NCI-H2029 (cell line): Measurements from ENCODE around the gene PCDHGC3.

Source experiments
- DNase-seq: peaks from one replicate; lab custom pipeline; 2025; lab: John Stamatoyannopoulos, UW

Gene PCDHGC3

DNA sequence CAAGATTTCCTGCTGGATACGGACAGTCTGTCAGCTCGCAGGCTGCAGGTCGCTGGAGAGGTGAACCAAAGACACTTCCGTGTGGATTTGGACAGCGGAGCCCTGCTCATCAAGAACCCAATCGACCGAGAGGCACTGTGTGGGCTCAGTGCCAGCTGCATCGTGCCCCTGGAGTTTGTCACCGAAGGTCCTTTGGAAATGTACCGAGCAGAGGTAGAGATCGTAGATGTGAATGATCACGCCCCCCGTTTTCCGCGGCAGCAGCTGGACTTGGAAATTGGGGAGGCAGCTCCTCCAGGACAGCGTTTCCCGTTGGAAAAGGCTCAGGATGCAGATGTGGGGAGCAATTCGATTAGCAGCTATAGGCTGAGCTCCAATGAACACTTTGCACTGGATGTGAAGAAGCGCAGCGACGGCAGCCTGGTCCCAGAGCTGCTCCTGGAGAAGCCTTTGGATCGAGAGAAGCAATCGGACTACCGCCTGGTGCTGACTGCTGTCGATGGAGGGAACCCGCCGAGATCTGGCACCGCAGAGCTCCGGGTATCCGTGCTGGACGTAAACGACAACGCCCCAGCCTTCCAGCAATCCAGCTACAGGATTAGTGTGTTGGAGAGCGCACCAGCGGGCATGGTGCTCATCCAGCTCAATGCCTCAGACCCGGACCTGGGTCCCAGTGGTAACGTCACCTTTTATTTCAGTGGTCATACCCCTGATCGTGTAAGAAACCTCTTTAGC lies 9.7 kb downstream of the PCDHGC3 start:
- DNase-seq, result no peak

DNA sequence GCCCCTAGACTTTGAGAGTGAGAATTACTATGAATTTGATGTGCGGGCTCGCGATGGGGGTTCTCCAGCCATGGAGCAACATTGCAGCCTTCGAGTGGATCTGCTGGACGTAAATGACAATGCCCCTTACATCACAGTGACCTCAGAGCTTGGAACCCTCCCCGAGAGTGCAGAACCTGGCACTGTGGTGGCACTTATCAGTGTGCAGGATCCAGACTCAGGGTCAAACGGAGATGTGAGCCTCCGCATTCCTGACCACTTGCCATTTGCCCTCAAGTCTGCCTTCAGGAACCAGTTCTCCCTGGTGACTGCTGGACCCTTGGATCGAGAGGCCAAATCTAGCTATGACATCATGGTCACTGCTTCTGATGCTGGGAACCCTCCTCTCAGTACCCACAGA lies 10.3 kb downstream of the PCDHGC3 start:
- DNase-seq, result no peak

DNA sequence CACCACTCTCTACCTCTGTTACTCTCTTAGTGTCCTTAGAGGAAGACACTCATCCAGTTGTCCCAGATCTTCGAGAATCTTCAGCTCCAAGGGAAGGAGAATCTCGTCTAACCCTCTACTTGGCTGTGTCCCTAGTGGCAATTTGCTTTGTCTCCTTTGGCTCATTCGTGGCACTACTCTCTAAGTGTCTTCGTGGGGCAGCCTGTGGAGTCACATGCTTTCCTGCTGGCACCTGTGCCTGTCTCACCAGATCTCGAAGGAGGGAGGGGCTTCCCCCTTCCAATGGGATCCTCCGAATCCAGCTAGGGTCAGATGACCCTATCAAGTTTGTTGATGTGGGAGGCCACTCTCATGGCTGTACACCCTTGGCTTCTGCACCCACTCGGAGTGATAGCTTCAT lies 11.4 kb downstream of the PCDHGC3 start:
- no peak for DNase-seq

DNA sequence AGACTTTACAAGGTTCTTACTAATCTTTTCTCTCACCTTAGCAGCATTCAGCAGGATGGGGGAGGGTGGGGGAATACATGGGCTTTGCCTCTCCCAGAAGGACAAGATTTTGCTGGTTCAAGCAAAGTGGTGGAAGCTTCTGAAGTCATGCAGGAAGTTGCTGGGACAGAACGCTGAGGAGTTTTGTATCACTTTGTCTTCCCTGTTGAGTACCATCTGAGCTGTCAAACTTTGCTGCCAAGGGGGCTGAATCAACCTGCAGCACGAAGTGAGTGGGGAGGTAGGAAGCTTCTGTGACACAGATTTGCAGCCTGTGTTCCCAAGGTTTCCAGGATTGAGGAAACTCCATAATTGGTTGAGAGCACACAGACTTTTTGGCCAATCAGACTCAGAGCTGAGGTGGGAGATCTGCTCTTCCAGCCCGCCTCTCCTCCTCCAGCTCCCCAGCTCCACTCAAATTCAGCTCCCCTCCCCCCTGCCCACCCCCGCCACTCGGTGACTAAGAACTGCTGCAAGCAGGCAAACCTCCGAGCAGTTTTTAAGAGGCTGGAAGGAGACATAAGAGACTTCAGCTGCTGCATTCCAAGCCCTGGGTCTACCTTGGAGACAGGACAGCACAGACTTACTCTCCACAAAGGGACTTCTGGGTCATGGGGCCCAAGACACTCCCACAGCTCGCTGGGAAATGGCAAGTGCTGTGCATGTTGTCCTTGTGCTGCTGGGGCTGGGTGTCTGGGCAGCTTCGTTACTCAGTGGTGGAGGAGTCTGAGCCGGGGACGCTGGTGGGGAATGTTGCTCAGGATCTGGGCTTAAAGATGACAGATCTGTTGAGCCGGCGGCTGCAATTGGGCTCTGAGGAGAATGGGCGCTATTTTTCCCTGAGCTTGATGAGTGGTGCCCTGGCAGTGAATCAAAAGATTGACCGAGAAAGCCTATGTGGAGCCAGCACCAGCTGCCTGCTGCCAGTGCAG lies 13.1 kb downstream of the PCDHGC3 start, which contains the start of gene PCDHGC5:
TSS of gene PCDHGC5 (plus strand) at position 491 of the 971 bp plus-strand sequence. CDS start at position 651, 160 bp downstream.
- DNase-seq, result no peak

DNA sequence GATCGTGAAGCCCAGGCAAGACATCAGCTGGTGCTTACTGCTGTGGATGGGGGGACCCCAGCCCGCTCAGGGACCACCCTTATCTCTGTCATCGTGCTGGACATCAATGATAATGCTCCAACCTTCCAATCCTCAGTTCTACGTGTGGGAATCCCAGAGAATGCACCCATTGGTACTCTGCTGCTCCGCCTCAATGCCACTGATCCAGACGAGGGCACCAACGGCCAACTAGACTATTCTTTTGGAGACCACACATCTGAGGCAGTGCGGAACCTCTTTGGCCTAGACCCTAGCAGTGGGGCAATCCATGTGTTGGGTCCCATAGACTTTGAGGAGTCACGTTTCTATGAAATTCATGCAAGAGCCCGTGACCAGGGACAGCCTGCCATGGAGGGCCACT lies 14.1 kb downstream of the PCDHGC3 start:
- no peak for DNase-seq

DNA sequence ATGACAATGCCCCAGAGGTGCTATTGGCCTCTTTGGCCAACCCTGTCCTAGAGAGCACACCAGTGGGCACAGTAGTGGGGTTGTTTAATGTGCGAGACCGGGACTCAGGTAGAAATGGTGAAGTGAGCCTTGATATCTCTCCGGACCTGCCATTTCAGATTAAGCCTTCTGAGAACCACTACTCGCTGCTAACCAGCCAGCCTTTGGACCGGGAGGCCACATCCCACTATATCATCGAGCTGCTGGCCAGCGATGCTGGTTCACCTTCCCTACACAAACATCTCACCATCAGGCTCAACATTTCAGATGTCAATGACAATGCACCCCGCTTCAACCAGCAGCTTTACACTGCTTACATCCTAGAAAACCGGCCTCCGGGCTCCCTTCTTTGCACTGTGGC lies 14.5 kb downstream of the PCDHGC3 start:
- no peak for DNase-seq

DNA sequence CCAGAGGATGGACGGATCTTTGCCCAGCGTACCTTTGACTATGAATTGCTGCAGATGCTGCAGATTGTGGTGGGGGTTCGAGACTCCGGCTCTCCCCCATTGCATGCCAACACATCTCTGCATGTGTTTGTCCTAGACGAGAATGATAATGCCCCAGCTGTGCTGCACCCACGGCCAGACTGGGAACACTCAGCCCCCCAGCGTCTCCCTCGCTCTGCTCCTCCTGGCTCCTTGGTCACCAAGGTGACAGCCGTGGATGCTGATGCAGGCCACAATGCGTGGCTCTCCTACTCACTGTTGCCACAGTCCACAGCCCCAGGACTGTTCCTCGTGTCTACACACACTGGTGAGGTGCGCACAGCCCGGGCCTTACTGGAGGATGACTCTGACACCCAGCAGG lies 15.0 kb downstream of the PCDHGC3 start:
- no peak for DNase-seq

DNA sequence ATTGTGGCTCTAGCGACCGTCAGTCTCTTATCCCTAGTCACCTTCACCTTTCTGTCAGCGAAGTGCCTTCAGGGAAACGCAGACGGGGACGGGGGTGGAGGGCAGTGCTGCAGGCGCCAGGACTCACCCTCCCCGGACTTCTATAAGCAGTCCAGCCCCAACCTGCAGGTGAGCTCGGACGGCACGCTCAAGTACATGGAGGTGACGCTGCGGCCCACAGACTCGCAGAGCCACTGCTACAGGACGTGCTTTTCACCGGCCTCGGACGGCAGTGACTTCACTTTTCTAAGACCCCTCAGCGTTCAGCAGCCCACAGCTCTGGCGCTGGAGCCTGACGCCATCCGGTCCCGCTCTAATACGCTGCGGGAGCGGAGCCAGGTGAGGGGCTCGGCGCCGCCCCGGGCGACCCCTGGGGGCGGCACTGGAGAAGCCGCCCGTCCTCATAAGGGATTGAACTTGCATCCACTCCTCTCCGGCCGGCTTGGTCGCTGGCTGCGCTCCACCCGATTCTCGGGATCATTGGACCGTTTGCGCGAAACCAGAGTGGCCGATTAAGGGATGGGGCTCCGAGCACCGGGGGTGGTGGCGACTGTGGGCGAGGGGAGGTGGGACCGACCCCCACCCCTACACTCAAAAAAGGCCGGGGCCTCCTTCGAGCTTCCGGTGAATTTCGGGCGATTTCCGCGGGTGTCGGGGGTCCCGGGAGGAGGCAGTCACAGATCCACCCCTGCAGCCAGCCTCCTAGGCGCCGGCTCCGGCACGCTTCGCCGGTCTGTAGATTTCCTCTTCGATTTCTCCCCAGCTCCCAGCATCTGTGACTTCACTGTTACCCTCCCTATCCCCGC lies 15.8 kb downstream of the PCDHGC3 start:
- DNase-seq, result no peak

DNA sequence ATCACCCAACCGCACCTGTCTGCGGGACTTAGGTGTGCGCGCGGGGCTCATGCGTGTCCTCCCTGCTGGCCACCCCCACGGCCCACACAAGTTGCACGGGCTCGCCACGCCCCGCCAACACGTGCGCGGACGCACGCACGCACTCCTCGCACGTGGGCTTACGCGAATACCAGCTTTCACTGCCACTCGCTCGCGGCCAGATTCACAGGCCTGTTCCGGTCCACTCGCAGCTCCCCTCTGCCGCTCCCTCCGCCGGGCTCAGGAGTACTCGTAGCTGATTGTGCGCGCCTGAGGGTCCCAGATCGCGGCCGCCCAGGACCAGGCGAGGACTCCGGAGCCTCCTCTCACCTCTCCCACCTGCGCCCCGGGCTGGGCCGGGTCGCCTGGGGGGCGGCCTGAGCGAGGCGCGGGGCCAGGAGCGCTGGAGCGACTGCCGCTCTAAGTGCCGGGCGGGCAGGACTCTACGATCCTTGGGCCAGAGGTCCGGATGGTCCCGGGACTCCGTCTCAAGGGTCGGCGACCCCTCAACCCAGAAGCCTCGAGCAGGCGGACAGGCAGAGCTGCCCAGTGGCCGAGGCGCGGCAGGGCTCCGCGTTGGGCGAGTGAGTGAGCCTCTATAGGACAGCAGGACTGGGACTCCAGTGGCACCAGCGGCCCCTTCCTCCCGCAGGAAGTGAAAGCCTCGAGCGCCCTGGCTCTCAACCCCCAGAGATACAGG lies 16.6 kb downstream of the PCDHGC3 start:
- no peak for DNase-seq

DNA sequence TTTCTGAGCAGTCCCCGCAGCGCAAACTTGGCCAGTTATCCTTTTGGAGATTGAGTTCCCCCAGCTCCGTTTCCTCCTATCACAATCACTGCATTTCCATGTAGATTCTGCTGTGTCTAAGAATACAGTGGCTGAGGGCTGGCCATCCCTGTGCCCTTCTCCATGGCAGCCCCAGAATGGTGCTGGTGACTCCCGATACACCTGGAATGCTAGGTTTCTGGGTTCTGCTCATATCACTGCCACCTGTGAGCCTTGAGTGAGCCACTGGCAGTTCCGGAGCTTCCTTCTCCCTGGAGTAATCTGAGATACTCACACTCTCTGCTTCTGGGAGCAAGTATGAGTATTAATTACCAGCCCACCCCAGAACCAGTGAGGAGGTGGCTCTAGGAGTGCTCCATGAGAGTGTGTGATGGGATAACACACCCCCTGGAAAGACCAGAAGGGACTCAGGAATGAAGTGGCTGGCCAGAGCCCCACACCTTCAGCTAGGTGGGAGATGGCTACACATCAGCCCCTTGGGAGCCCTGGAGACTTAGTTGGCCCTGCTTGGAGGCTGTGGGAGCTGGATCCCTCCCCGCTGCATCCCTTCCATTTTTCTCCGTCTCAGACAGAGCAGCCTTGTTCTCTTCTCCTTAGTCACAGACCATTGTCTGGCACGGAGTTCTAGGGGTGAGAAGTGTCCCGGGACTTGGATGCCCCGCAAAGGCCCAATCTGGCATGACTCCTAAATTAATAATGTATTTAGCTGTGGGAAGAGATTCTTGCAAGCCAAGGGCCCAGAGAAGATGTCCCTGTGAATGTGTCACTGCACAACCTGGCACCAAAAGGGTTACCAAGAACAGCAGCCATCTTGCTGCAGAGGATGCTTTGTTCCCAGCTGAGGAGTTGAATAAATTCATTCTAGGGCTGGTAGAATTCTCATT lies 18.0 kb downstream of the PCDHGC3 start:
- DNase-seq, result no peak

DNA sequence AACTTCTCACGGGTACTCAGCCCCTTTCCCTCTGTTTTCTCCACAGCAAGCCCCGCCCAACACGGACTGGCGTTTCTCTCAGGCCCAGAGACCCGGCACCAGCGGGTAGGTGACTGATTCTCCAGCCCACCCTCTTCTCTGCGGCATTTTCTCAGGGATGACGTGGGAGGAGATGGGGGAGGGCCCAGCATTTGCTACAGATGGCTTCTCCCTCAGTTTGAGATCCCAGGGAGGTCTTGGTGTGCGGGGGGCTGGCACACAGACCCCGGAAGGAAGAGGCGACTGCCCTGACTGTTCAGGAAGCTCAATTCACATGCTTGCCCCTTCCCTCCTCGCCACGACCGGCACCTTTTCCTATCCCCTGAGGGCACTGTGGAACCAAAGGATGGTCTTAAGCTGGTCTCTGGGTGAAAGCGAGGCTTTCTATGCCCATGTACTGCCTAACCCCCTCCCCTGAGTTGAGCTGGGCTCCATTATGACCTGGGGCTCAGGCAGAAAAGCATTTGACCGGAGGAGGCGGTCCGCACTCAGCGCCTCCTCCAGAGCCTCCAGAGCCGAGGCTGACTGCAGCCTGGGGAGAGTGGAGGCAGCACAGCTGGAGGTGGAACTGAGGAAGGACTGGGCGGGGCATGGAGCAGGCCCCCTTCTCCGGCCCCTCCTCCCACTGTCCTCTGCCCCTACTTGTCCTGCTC lies 19.1 kb downstream of the PCDHGC3 start:
- DNase-seq, result no peak

DNA sequence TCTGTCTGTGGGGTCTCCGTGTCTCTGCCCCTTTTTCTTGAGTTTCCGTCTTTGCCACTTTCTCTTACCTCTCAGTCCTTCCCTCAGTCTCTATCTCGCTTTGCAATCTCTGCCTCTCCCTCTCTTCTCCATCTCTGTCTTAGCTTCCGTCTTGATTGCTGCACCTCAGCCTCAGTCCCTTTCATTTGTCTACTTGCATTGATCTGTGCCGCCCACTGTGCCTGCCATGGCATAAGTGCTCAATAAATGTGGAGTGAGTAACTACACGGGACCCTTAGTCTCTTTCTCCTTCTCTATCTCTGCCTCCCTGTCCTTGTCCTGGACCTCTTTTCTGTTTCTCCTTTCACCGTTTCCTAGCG lies 19.7 kb downstream of the PCDHGC3 start:
- no peak for DNase-seq

DNA sequence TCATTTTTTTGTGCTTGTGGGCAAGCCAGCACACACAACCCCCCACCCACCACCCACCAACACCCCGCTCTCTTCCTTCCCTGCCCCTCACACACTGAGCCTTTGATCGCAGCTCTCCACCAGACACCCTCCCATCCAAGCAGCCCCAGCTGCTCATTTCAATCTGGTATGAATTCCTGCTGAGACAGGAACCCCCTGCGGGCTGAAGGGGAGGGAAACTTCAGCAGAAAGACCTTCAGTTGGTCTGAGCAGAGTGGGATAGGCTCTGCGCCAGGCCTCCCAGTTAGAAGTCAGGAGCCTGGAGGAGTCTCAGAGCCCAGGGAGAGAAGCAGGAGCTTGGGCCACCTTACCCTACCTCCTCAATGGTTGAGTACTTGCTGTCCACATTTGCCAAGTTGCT lies 20.3 kb downstream of the PCDHGC3 start:
- no peak for DNase-seq

DNA sequence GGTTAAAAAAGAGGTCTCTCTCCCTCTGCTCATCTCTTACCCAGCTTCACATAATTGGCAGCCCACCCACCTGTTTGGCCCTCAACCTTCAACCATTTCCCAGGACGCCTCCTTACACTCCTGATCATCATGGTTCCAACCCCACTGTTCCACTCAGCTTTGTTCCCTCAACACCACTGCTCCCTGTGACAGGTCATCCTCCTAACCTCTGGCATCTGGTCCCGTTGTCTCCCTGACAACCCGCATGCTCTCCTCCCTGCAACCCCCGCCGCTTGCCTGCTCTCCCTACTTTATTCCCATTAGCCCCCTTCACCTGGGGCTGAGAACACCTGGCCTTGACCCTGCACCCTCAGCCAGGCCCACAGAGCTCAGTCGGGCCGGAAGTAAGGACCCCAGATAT lies 26.0 kb downstream of the PCDHGC3 start:
- DNase-seq, result no peak

DNA sequence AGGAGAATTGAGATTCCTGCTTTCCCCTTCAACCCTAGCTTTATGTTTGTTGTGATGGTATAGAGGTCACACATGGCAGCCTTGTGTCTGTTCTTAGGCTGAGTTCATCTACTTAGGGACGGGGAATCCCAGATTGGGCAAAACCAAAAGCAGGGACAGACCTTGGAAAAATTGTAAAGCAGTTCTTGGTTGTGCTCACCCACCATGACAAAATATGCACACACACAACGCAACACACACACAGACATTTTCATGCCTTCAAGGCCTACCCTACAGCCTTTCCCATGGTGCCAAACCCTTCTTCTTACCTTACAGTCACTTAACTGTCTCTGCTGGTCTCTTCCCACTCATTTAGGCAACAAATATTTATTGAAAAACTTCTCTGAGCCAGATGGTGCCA lies 27.9 kb downstream of the PCDHGC3 start:
- DNase-seq, result no peak

DNA sequence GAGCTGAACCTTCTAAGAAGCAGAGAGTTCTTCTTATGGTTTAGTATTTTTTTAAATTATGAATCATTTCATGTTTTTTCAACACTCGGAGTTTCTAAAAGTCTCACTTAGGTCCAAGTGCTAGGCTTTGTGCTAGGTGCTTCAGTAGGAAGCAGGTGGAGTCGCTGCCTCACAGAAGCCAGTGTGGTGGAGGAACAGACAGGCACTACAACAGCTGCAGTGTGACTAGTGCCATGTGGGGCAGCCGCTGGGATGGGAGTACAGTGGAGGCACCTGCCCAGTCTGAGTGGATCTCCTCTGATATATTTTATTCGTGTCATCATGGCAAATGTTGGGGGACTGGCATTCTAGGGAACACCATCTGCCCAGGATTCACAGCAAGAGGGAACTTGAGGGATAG lies 28.4 kb downstream of the PCDHGC3 start:
- DNase-seq, result no peak

DNA sequence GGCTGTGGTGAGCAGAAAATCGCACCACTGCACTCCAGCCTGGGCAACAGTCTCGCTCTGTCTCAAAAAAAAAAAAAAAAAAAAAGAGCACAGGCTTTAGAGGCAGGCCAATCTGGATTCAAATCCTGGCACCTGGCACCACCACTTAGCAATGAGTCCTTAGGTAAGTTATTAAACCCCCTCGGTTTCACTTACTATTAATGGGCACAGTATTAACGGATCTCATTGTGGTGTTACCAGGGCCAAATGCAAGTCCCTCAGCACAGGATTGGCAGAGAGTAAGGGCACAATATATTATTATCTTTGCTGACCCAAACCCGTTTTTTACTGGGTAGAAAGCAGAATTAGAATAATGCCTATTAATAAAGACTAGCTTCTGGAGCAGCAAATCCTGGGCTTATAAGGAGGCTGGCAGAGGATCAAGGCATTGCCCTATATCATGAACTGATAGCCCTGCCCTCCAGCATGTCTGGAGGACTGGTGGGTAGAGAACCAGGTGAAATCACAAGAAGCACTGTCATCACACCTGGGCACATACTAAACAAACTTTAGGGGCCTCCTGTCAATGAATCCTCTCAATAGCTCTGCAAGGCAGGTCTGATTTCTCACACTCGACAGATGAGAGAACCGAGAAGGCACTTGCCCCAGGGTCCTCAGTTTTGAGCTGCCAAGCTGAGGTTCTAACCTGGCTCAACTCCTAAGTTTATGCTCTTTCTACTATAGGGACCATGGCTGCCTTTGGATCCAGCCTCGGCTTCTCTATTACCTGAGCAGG lies 30.8 kb downstream of the PCDHGC3 start:
- no peak for DNase-seq

DNA sequence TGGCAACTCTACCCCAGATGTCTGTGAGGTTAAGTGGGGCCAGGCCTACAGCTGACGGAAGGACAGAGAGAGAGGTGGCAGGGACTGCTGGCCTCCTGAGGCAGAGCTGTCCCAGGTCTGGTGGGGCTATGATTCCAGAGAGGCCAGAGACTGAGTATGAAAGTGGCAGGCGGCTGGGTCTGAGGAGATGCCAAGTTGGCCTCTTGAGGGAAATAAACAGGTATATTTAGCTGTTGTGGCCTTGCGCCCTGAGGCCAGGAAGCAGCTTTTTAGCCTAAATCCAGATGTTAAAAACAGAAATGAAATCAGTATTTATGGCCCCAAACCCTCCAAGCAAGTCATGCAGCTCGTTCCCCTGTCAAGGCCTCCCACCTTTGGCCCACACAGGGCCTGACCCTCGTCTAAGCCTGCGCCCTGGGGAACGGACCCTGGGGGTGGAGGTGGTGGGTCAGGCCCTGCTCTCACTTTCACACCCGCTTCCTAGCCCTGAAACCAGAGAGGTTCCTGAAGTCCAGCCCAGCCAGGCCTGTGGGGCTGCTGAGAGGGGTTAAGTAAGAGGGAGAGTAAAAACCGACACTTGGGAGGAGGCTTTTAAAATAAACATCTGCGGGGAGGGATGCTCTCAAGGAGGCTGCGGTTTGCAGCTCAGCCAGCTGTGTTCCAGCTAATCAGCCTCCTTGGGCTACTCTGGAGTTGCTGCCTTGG lies 31.8 kb downstream of the PCDHGC3 start:
- no peak for DNase-seq

DNA sequence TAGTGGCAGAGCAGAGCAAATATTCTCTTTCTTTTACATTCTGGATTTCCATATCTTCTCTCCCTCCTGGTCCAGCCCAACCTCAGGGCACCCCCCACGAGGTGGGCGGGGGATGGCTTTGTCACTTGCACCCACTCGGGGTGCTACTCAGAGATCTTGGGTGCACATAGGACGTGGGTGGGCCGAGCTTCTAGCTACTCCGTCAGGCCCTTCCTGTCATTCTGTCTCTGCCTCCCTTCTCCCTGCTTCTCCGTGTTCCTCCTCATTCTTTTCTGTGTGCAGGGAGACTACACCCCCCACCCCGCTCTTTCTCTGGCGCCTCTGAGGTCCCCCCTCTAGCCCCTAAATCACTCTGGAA lies 32.7 kb downstream of the PCDHGC3 start:
- DNase-seq, result no peak
